Measurements from ENCODE around the gene RANBP17. TPM values are rescaled to one million over a fixed set of nuclear protein-coding genes. Genes with fewer than 3 reads are reported as not detected.

The RANBP17 gene
- total RNA-seq, 1 experiment from 2014 or later, result 6.0 TPM

- Histone ChIP-seq H3K27me3 (ENCODE audit: low read length) (no peaks in the 10 kb centered on the region), H3K27ac (ENCODE audit: low read length) (no peak overlapping the region), H3F3A (ENCODE audit: low read length, unreplicated experiment) (no peaks in the 10 kb centered on the region), H4K20me1 (ENCODE audit: low read length) (no peaks in the 10 kb centered on the region), H3K36me3 (ENCODE audit: low read depth, low read length) (no peaks in the 10 kb centered on the region), H3K79me2 (ENCODE audit: low read length) (no peaks in the 10 kb centered on the region), H3K9me2 (replicated peaks; ENCODE audit: low read length) (no peaks in the 10 kb centered on the region), H2AFZ (ENCODE audit: low read length) (no peak overlapping the region), H3K9me3 (ENCODE audit: low read length) (no peaks in the 10 kb centered on the region), H3K4me2 (ENCODE audit: low read length) (no peak overlapping the region), H3K4me3 (ENCODE audit: low read length) (no peak overlapping the region), H3K9ac (ENCODE audit: low read length) (no peak overlapping the region), H3K4me1 (ENCODE audit: insufficient read depth, low read length) (no peaks in the 10 kb centered on the region)
- POLR2A ChIA-PET (ENCODE audit: unreplicated experiment), result no interaction called here
- DNase-seq (no peak), ATAC-seq (peak; percentile 27; the same call in 1 of the 2 replicates)
- no peak for TF ChIP-seq CTCF (conservative IDR thresholded peaks at IDR 0.05; ENCODE audit: low read depth, low read length)
- TF ChIP-seq EZH2 (IDR thresholded peaks at IDR 0.05; ENCODE audit: low read length, unreplicated experiment), result no peak
- TF ChIP-seq EZH2phosphoT487 (IDR thresholded peaks at IDR 0.05; ENCODE audit: borderline replicate concordance, low read length), result no peak
- intact Hi-C loops (cut with micrococcal nuclease), result no loop called here
- CTCF ChIA-PET, result no interaction called here
- no TSS peak for BruUV-seq (replicated peaks)
These were observed 326.2 kb downstream of the RANBP17 start for GRCh38 chr5:171188016-171188415.

GRCh38 chr5:171189442-171189841, 327.6 kb downstream of the RANBP17 start:
- DNase-seq, result no peak
- no peak overlapping the region for H2AFZ ChIP-seq (ENCODE audit: low read length)
- no peak overlapping the region for H3K27ac ChIP-seq (ENCODE audit: low read length)
- H4K20me1 ChIP-seq (ENCODE audit: low read length), result no peaks in the 10 kb centered on the region
- no peak overlapping the region for H3K4me2 ChIP-seq (ENCODE audit: low read length)
- H3K79me2 ChIP-seq (ENCODE audit: low read length), result no peaks in the 10 kb centered on the region
- H3K27me3 ChIP-seq (ENCODE audit: low read length), result no peaks in the 10 kb centered on the region
- no peaks in the 10 kb centered on the region for H3K9me3 ChIP-seq (ENCODE audit: low read length)
- H3K9ac ChIP-seq (ENCODE audit: low read length), result no peak overlapping the region
- no peaks in the 10 kb centered on the region for H3K9me2 ChIP-seq (replicated peaks; ENCODE audit: low read length)
- H3K36me3 ChIP-seq (ENCODE audit: low read depth, low read length), result no peaks in the 10 kb centered on the region
- H3F3A ChIP-seq (ENCODE audit: low read length, unreplicated experiment), result no peaks in the 10 kb centered on the region
- no peak overlapping the region for H3K4me3 ChIP-seq (ENCODE audit: low read length)
- ATAC-seq, result no peak
- ChIA-PET POLR2A (ENCODE audit: unreplicated experiment) (no interaction called here), CTCF (no interaction called here)
- TF ChIP-seq EZH2phosphoT487 (IDR thresholded peaks at IDR 0.05; ENCODE audit: borderline replicate concordance, low read length) (no peak), EZH2 (IDR thresholded peaks at IDR 0.05; ENCODE audit: low read length, unreplicated experiment) (no peak), CTCF (conservative IDR thresholded peaks at IDR 0.05; ENCODE audit: low read depth, low read length) (no peak)
- H3K4me1 ChIP-seq (ENCODE audit: insufficient read depth, low read length), result no peaks in the 10 kb centered on the region
- intact Hi-C loops (cut with micrococcal nuclease), result no loop called here
- no TSS peak for BruUV-seq (replicated peaks)

- Histone ChIP-seq H3K9me3 (ENCODE audit: low read length) (no peaks in the 10 kb centered on the region), H3K79me2 (ENCODE audit: low read length) (no peaks in the 10 kb centered on the region), H3K4me2 (ENCODE audit: low read length) (no peak overlapping the region), H3K9ac (ENCODE audit: low read length) (no peak overlapping the region), H4K20me1 (ENCODE audit: low read length) (no peaks in the 10 kb centered on the region), H3K27ac (ENCODE audit: low read length) (no peak overlapping the region), H3F3A (ENCODE audit: low read length, unreplicated experiment) (no peaks in the 10 kb centered on the region), H3K27me3 (ENCODE audit: low read length) (no peaks in the 10 kb centered on the region), H3K4me1 (ENCODE audit: insufficient read depth, low read length) (no peaks in the 10 kb centered on the region), H3K36me3 (ENCODE audit: low read depth, low read length) (no peaks in the 10 kb centered on the region), H3K4me3 (ENCODE audit: low read length) (no peak overlapping the region), H3K9me2 (replicated peaks; ENCODE audit: low read length) (no peaks in the 10 kb centered on the region), H2AFZ (ENCODE audit: low read length) (no peak overlapping the region)
- intact Hi-C loops (cut with micrococcal nuclease), result no loop called here
- ChIA-PET POLR2A (ENCODE audit: unreplicated experiment) (no interaction called here), CTCF (no interaction called here)
- no peak for TF ChIP-seq CTCF (conservative IDR thresholded peaks at IDR 0.05; ENCODE audit: low read depth, low read length)
- no peak for TF ChIP-seq EZH2phosphoT487 (IDR thresholded peaks at IDR 0.05; ENCODE audit: borderline replicate concordance, low read length)
- TF ChIP-seq EZH2 (IDR thresholded peaks at IDR 0.05; ENCODE audit: low read length, unreplicated experiment), result no peak
- BruUV-seq (replicated peaks), result no TSS peak
- no peak for DNase-seq
- no peak for ATAC-seq
These were observed 330.3 kb downstream of the RANBP17 start for GRCh38 chr5:171192111-171192510.
